Measurements from ENCODE around the gene NRXN3. TPM values are rescaled to one million over a fixed set of nuclear protein-coding genes. Genes with fewer than 3 reads are reported as not detected.

The NRXN3 gene
- polyA plus RNA-seq, 1 of the 3 experiments (the other 2 are of a cell fraction) = 1.6 TPM

GRCh38 chr14:78638926-78639325 is 468.8 kb downstream of the NRXN3 start:
- H4K20me1 ChIP-seq (ENCODE audit: insufficient read depth) = no peaks in the 10 kb centered on the region
- WGBS (ENCODE audit: low lambda C conversion rate) = 0% methylated on average over 2 of the region's 3 CpGs
- H3K27me3 ChIP-seq (ENCODE audit: insufficient read depth) = no peaks in the 10 kb centered on the region
- H3F3A ChIP-seq (replicated peaks; ENCODE audit: insufficient read depth) = no peaks in the 10 kb centered on the region
- H2AFZ ChIP-seq (ENCODE audit: low read depth) = no peak overlapping the region
- POLR2A ChIA-PET = no interaction called here
- TF ChIP-seq USF2 (IDR thresholded peaks at IDR 0.05; ENCODE audit: borderline replicate concordance, low read depth, low read length) = no peak
- no peak for TF ChIP-seq RAD21 (IDR thresholded peaks at IDR 0.05; ENCODE audit: low read length)
- TF ChIP-seq ZBTB33 (IDR thresholded peaks at IDR 0.05; ENCODE audit: borderline replicate concordance, low read depth) = no peak
- TF ChIP-seq IRF3 (IDR thresholded peaks at IDR 0.05; ENCODE audit: low read depth, low read length) = no peak
- TF ChIP-seq GABPA (IDR thresholded peaks at IDR 0.05; ENCODE audit: low read depth) = no peak
- no peak for TF ChIP-seq POLR2AphosphoS5 (IDR thresholded peaks at IDR 0.05; ENCODE audit: low read depth, low read length)
- no peak for TF ChIP-seq EZH2phosphoT487 (IDR thresholded peaks at IDR 0.05; ENCODE audit: borderline replicate concordance, low read depth)
- no peak for TF ChIP-seq NFIC (IDR thresholded peaks at IDR 0.05; ENCODE audit: borderline replicate concordance)
- no peak for TF ChIP-seq MAX (IDR thresholded peaks at IDR 0.05; ENCODE audit: low read depth)
- no peak for TF ChIP-seq MEF2A (IDR thresholded peaks at IDR 0.05; ENCODE audit: borderline replicate concordance, low read depth)
- TF ChIP-seq REST (IDR thresholded peaks at IDR 0.05; ENCODE audit: low read depth, low read length) = no peak
- no peak for TF ChIP-seq EP300 (IDR thresholded peaks at IDR 0.05; ENCODE audit: borderline replicate concordance in 1 of 2, low read depth in 1 of 2, low read length in 1 of 2)
- TF ChIP-seq JUND (IDR thresholded peaks at IDR 0.05) = no peak
- no peak for TF ChIP-seq PBX3 (IDR thresholded peaks at IDR 0.05)
- no peak for TF ChIP-seq TCF12 (IDR thresholded peaks at IDR 0.05)
- TF ChIP-seq GATA2 (CRISPR knock-in tag; IDR thresholded peaks at IDR 0.05) = no peak
- TF ChIP-seq FOXM1 (IDR thresholded peaks at IDR 0.05; ENCODE audit: low read depth) = no peak
- TF ChIP-seq CHD2 (IDR thresholded peaks at IDR 0.05; ENCODE audit: low read length, partially characterized antibody) = no peak
- H3K4me3 ChIP-seq (ENCODE audit: low read depth in 2 of 2, low read length in 1 of 2) = no peak overlapping the region
- H3K9me3 ChIP-seq = peaks cover 5% of the 10 kb centered on the region; the same call in 1 of the 2 replicates
- H3K36me3 ChIP-seq (replicated peaks in 1 of 2; ENCODE audit: control insufficient read depth in 1 of 2, insufficient read depth in 2 of 2, low read length in 1 of 2) = no peaks in the 10 kb centered on the region
- DNase-seq = no peak
- H3K27ac ChIP-seq (ENCODE audit: low read depth in 2 of 2, low read length in 1 of 2) = no peak overlapping the region
- H3K4me1 ChIP-seq (ENCODE audit: control insufficient read depth in 1 of 2, insufficient read depth in 2 of 2, low read depth in 1 of 2, low read length in 1 of 2) = no peaks in the 10 kb centered on the region
- H3K9ac ChIP-seq = no peak overlapping the region
- no peaks in the 10 kb centered on the region for H3K79me2 ChIP-seq (ENCODE audit: insufficient read depth)
- H3K4me2 ChIP-seq = no peak overlapping the region
- CTCF ChIA-PET = no interaction called here
- H3K9me2 ChIP-seq = no peaks in the 10 kb centered on the region

Data from SK-N-SH (cell line).